Endodermal cell (in vitro differentiated cells): ENCODE data around the gene D2HGDH. TPM values are rescaled to one million over a fixed set of nuclear protein-coding genes. Genes with fewer than 3 reads are reported as not detected.

Experiments
- DNase-seq: peaks from one replicate; pipeline ENCODE4 v3.0.0-alpha.2; 2017
- H3K27ac ChIP-seq: 2 replicates; pipeline ENCODE4 v1.5.1; 2013; ENCODE audit warnings: mild to moderate bottlenecking, low read depth, low read length, moderate library complexity
- H3K27me3 ChIP-seq: 2 replicates; pipeline ENCODE4 v1.6.1; 2013; ENCODE audit warnings: mild to moderate bottlenecking, low read length, moderate library complexity; ENCODE audit not compliant: insufficient read depth, control insufficient read depth, poor library complexity, severe bottlenecking
- H3K36me3 ChIP-seq: 2 replicates; pipeline ENCODE4 v1.7.0; 2013; ENCODE audit warnings: mild to moderate bottlenecking, low read length, moderate library complexity; ENCODE audit not compliant: control insufficient read depth, insufficient read depth
- H3K4me1 ChIP-seq: one replicate; pipeline ENCODE4 v1.7.0; 2013; ENCODE audit warnings: low read length; ENCODE audit not compliant: control insufficient read depth, insufficient read depth
- H3K4me3 ChIP-seq: 2 replicates; pipeline ENCODE4 v1.5.1; 2013; ENCODE audit warnings: mild to moderate bottlenecking, low read length, moderate library complexity
- H3K9ac ChIP-seq: 2 replicates; pipeline ENCODE4 v1.6.1; 2013; ENCODE audit warnings: mild to moderate bottlenecking, low read length, moderate library complexity; ENCODE audit not compliant: poor library complexity, severe bottlenecking; ENCODE audit errors: extremely low read depth
- H3K9me3 ChIP-seq: 2 replicates; pipeline ENCODE4 v1.6.1; 2013; ENCODE audit warnings: mild to moderate bottlenecking, low read length, moderate library complexity; ENCODE audit not compliant: control insufficient read depth
- H3K27ac Mint-ChIP-seq: 2 replicates; pipeline ENCODE4 v1.8.0; 2020; ENCODE audit warnings: mixed read lengths
- H3K27me3 Mint-ChIP-seq: 2 replicates; pipeline ENCODE4 v1.8.0; 2021; ENCODE audit warnings: mild to moderate bottlenecking, mixed read lengths; ENCODE audit not compliant: insufficient read depth
- H3K36me3 Mint-ChIP-seq: 2 replicates; pipeline ENCODE4 v1.8.0; 2020; ENCODE audit warnings: low read depth, mixed read lengths
- H3K4me1 Mint-ChIP-seq: 2 replicates; pipeline ENCODE4 v1.8.0; 2020; ENCODE audit warnings: mixed read lengths
- H3K4me3 Mint-ChIP-seq: 2 replicates; pipeline ENCODE4 v1.8.0; 2020; ENCODE audit warnings: mild to moderate bottlenecking, moderate library complexity, mixed read lengths
- H3K9me3 Mint-ChIP-seq: 2 replicates; pipeline ENCODE4 v1.8.0; 2020; ENCODE audit warnings: mild to moderate bottlenecking, mixed read lengths
- WGBS, 2 experiments: methylation state at CpG; one replicate each; pipeline versions ENCODE4 v1.1.5 to v1.1.7; 2013; ENCODE audit warnings: missing lambda C conversion rate in 2 of 2, mixed read lengths in 1 of 2; ENCODE audit not compliant: insufficient coverage in 1 of 2, insufficient read length in 1 of 2; 5-methylcytosine and 5-hydroxymethylcytosine counted together
- total RNA-seq, 2 donors: library from RNA; stranded (reverse); fragmentation: NEBNext Ultra II Directional in 1 of 2; extraction: Animal tissue kit (Norgen Biotek cat#: 25700) in 1 of 2; gene quantifications; 2 replicates in 1 of 2; 3 replicates in 1 of 2; pipeline ENCODE4 v1.2.1, GENCODE V29; 2021
- TF ChIP-seq, protein P1 (sequence below): fragments of 200-600 bp; sonication (generic); conservative IDR thresholded peaks from 2 replicates; pipeline ENCODE4 v1.5.0; 2021; ENCODE audit warnings: antibody characterized with exemption, mild to moderate bottlenecking

The D2HGDH gene
- total RNA-seq, 2 donors from 2014 or later: 25.1 to 34.8 TPM

- H3K4me3 Mint-ChIP-seq: no peak overlapping the region
- H3K27ac ChIP-seq: peak overlapping the region; percentile 44
- H3K36me3 ChIP-seq: no peaks in the 10 kb centered on the region
- no peak overlapping the region for H3K4me3 ChIP-seq
- WGBS, 2 experiments: 83 to 86% methylated on average over 15 to 27 of the region's 27 CpGs
- DNase-seq: peak; percentile 69
- H3K9me3 ChIP-seq: no peaks in the 10 kb centered on the region
- no peak overlapping the region for H3K9ac ChIP-seq
- H3K27me3 ChIP-seq: no peaks in the 10 kb centered on the region
- no peaks in the 10 kb centered on the region for H3K9me3 Mint-ChIP-seq
- H3K27ac Mint-ChIP-seq: no peak overlapping the region
- H3K4me1 ChIP-seq: peaks cover 5% of the 10 kb centered on the region
- no peaks in the 10 kb centered on the region for H3K27me3 Mint-ChIP-seq
- TF ChIP-seq, protein P1, sequence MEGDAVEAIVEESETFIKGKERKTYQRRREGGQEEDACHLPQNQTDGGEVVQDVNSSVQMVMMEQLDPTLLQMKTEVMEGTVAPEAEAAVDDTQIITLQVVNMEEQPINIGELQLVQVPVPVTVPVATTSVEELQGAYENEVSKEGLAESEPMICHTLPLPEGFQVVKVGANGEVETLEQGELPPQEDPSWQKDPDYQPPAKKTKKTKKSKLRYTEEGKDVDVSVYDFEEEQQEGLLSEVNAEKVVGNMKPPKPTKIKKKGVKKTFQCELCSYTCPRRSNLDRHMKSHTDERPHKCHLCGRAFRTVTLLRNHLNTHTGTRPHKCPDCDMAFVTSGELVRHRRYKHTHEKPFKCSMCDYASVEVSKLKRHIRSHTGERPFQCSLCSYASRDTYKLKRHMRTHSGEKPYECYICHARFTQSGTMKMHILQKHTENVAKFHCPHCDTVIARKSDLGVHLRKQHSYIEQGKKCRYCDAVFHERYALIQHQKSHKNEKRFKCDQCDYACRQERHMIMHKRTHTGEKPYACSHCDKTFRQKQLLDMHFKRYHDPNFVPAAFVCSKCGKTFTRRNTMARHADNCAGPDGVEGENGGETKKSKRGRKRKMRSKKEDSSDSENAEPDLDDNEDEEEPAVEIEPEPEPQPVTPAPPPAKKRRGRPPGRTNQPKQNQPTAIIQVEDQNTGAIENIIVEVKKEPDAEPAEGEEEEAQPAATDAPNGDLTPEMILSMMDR: no peak
- peaks cover 9% of the 10 kb centered on the region for H3K4me1 Mint-ChIP-seq
- peaks cover 3% of the 10 kb centered on the region for H3K36me3 Mint-ChIP-seq
Measured at GRCh38 chr2:241770185-241770935, 35.9 kb downstream of the D2HGDH start.

- Mint-ChIP-seq H3K27me3 (no peaks in the 10 kb centered on the region), H3K4me3 (no peak overlapping the region), H3K27ac (peak overlapping the region; percentile 30), H3K4me1 (peaks cover 9% of the 10 kb centered on the region), H3K36me3 (peaks cover 3% of the 10 kb centered on the region), H3K9me3 (no peaks in the 10 kb centered on the region)
- Histone ChIP-seq H3K4me3 (no peak overlapping the region), H3K27ac (peak overlapping the region; percentile 44), H3K4me1 (peaks cover 5% of the 10 kb centered on the region), H3K9me3 (no peaks in the 10 kb centered on the region), H3K36me3 (no peaks in the 10 kb centered on the region), H3K27me3 (no peaks in the 10 kb centered on the region), H3K9ac (peak overlapping the region; percentile 15)
- TF ChIP-seq, protein P1: no peak
- DNase-seq: no peak
- WGBS, 2 experiments: 94 to 97% methylated on average over 12 of the region's 12 CpGs
Measured at GRCh38 chr2:241770936-241771285, 36.5 kb downstream of the D2HGDH start.

- Mint-ChIP-seq H3K27ac (peak overlapping the region; percentile 73), H3K9me3 (no peaks in the 10 kb centered on the region), H3K36me3 (peaks cover 3% of the 10 kb centered on the region), H3K4me1 (peaks cover 9% of the 10 kb centered on the region), H3K4me3 (no peak overlapping the region), H3K27me3 (no peaks in the 10 kb centered on the region)
- Histone ChIP-seq H3K9me3 (no peaks in the 10 kb centered on the region), H3K36me3 (no peaks in the 10 kb centered on the region), H3K9ac (peak overlapping the region; percentile 15), H3K27me3 (no peaks in the 10 kb centered on the region), H3K4me3 (no peak overlapping the region), H3K4me1 (peaks cover 5% of the 10 kb centered on the region), H3K27ac (peak overlapping the region; percentile 44)
- 76 to 91% methylated on average over 25 to 38 of the region's 38 CpGs for WGBS, 2 experiments
- DNase-seq: peak; percentile 75
- TF ChIP-seq, protein P1: no peak
Measured at GRCh38 chr2:241771286-241772062, 37.0 kb downstream of the D2HGDH start.
